ENCODE measurements around the gene ADAM12.

GRCh38 chr10:126124668-126125349, 263.5 kb downstream of the ADAM12 start:
- TF ChIP-seq EZH2 (IDR thresholded peaks at IDR 0.05; ENCODE audit: borderline replicate concordance, low read depth, low read length, severe bottlenecking) (no peak), CTCF (IDR thresholded peaks at IDR 0.05; ENCODE audit: extremely low read depth in 1 of 2, insufficient read depth in 1 of 2, low read depth in 1 of 2, low read length in 2 of 2) (no peak), POLR2AphosphoS5 (IDR thresholded peaks at IDR 0.05; ENCODE audit: insufficient read depth, low read depth, low read length) (no peak), POLR2A (IDR thresholded peaks at IDR 0.05; ENCODE audit: low read depth, low read length) (no peak), FOS (IDR thresholded peaks at IDR 0.05; ENCODE audit: borderline replicate concordance, insufficient read depth, low read length) (no peak), MAX (IDR thresholded peaks at IDR 0.05; ENCODE audit: insufficient read depth, insufficient read length) (no peak)
